GM03348 (cell line): Measurements from ENCODE around the gene ELFN2.

Source experiments
- DNase-seq: peaks from one replicate; pipeline ENCODE4 v3.0.0; 2012; ENCODE audit warnings: low spot score

The ELFN2 gene

DNA sequence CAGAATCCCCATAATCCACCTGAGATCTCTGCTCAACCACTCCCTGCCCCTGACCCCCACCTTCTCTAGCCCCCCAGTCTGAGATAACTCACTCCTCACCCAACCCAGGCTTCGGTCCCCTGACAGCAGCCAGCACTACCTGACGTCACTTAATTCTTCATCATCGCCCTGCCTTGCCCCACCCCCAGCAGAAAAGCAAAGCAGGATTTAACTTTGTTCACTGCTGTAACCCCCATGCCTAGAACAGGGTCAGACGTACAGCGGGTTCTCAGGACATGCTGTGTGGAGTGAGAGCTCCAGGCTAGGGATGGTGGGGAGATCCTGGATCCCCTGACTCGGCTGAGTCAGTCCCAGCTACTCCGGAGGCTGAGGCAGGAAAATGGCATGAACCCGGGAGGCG lies 45.8 kb downstream of the ELFN2 start:
- no peak for DNase-seq

DNA sequence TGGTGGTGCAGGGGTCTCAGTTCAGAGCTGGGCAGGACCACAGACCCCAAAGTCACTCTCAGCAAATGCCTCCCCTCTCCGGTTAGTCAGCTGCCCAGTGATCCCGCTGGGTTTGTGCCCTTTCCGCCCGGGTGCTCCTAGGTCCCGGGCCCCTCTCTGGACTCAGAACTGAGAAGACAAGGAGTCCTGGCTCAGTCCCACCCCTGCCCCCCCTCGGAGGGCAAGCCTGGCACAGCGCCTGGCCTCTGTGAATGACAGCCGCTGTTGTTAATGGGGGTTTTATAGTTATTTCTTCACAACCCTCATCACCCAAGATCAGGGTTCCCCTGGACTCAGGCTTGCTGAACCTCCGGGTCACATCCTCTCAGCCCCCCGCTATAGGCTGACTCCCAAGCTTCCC lies 47.6 kb downstream of the ELFN2 start:
- no peak for DNase-seq

DNA sequence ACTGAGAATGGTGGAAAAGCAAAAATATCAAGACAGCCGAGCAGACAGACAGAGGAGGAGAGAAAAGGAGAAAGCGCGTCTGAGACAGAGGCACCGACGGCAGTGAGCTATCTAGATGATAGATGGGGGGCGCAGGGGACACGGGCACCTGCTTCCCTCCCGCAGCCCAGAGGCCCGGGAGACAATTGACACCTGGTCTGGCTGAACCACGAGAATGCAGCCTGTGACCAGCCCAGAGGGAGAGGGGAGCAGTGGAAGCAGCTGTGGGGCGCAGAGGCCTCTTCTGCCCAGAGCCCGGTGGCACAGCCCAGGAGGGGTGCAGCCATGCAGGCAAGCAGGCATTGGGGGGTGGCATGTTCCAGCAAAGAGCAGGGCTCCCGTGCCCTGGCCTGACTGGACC lies 48.2 kb downstream of the ELFN2 start:
- no peak for DNase-seq

DNA sequence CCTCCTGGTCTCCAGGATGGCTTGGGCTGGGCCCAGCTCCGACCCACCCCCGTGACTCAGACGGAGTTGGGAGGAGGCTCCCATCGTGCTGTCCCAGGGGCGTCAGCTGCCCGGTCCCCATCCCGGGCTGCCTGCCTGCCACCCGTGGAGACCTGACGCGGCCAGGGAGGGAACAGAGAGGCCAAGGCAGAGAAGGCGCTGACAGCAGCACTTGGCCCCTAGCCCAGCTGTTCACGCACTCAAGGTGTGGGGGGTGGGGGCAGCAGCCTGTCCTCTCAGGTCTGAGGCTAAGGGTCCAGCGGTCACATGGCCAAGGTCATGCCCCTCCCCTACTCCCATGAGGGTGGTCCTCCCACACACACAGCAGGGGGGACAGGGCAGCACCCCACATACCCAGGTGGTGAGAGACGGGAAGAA lies 48.6 kb downstream of the ELFN2 start:
- no peak for DNase-seq

DNA sequence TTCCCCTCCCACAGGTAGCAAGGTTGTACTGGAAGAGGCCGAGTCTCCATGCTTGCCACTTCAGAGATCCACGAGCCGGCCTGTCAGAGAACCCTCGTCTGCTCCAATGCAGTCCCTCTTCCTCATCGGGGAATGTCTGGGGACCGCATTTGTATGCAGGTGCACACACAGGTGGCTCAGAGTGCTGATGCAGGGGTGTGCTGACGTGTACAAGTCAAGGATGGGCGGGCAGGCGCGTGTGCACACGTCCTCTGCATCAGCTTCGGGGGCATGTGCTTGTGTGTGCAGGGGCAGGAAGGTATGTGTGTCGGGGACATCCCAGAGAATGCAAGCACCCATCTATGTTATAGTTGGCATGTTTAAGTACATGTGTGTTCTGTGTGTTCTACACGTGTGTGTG lies 49.4 kb downstream of the ELFN2 start:
- no peak for DNase-seq

DNA sequence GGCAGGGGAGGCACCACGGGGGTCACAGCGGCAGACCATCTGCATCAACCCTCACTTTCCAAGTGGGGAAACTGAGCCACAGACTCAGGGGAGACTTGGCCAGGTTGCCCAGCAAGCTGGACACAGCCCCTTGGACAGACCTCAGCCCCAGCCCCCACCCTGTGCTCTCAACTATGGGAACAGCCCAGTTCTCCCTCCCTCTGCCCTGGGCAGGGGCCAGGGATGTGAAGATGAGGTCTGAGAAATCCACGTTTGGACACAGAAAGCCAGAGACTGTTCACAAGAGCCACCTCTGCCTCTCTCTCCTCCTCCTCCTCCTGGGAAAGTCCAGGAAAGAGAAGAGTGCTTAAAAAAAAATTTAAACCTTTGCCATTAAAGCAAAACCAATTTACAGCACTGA lies 50.1 kb downstream of the ELFN2 start:
- DNase-seq, result no peak

DNA sequence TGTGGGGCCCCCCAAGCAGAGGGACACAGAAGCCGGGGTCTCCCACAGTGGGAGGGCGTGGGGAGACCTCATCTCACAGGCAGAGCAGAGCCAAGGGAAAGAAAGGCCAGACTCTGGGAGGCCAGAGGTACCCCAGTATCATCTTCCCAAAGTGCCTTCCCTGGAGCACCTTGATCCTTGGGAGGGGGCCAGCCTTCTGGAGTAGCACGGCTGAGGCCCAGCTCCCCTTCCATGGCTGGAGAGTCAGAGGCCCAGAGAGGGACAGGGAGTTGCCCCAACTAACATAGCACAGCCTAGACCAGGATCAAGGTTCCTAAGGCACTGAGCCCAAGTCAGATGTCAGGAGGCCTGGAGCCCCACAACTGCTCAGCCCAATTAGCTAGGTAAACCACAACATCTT lies 50.6 kb downstream of the ELFN2 start:
- DNase-seq, result no peak

DNA sequence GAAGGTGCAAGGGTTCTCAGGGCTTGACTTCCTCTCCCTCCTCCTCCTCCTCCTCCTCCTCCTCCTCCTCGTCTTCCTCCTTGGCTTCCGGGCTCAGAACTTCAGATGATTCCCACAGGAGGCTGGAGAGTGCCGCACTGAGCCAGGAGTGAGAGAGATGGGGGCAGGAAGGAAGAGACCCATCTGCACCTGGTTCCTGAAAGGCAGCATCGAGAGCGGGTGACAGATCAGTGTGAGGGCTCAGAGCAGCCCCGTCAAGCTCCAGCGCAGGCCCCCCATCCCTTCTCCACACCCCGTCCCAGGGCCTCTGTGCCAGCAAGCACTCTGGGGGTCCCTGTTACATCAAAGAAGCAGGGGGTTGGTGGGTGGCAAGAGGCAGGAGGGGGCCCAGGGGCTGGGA lies 51.5 kb downstream of the ELFN2 start:
- DNase-seq, result no peak

DNA sequence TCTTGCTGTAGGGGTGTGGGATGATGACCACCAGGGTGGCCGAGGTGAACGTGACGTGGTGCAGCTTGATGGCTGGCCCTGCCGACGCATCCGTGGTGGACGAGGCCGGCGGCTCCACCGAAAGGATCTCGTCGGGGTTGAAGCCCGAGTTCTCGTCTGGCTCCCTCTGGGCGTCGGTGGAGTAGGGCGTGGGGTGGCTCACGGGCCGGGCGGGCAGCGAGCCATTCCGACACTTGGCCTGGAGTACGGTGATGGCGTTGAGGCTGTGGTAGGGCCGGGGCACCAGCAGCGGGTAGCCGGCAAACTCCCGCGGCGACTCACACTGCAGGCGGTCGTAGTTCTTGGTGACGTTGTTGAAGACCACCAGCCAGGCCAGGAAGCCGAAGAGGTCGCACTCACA lies 52.7 kb downstream of the ELFN2 start:
- no peak for DNase-seq

DNA sequence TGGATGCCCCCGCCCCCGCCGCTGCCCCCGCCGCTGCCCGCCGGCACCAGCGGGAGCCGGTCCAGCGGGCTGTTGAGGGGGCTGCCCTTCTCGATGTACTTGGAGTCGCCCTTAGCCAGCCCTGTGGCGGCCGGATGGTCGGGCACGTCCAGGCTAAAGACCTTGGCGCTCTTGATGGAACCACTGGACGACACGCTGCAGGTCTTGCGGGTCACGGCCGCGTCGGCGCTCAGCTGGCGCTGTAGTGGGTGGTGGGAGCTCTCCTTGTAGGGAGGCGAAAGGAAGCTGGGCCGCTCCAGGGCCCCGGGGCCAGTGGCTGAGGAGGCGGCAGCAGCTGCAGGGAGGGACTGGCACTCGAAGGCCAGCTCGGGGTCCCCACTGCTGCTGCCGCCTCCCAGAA lies 53.8 kb downstream of the ELFN2 start:
- DNase-seq, result no peak

DNA sequence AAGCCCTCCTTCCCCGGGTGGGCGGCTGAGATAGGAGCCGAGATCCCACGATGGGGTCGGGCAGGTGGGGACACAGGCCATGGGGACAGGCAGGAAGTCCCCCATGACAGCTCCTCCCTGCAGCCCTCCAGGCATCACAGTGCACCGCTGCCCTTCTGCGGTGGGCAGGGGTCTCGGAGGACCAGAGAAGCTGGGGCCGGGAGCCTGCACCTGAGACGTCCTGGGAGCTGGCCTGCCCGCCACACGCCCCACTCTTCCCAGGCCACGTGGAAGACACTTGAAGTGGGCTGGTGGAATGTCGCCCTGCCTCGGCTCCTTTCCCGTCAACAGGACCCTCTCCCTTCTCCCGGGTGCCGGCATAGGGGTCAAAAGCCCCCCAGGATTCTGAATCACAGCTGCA lies 55.4 kb downstream of the ELFN2 start:
- DNase-seq, result no peak

DNA sequence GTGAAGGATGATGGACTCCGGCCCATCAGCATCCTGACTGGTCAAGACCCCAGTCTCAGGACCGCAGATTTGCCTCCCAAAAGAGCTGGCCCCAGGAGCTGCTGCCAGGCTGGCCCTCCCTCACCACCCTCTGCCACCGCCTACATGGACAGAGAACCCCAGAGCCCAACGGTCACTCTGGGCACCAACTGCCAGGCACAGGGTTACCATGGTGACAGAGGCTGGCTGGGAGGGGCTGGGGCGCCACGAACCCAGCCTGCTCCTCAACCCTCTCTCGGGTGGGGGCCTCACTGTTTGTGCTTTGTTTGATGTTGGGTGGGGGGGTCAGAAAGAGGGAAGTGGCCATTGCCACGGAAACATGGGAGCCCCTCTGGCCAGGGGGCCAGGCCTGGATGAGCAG lies 55.8 kb downstream of the ELFN2 start:
- no peak for DNase-seq

DNA sequence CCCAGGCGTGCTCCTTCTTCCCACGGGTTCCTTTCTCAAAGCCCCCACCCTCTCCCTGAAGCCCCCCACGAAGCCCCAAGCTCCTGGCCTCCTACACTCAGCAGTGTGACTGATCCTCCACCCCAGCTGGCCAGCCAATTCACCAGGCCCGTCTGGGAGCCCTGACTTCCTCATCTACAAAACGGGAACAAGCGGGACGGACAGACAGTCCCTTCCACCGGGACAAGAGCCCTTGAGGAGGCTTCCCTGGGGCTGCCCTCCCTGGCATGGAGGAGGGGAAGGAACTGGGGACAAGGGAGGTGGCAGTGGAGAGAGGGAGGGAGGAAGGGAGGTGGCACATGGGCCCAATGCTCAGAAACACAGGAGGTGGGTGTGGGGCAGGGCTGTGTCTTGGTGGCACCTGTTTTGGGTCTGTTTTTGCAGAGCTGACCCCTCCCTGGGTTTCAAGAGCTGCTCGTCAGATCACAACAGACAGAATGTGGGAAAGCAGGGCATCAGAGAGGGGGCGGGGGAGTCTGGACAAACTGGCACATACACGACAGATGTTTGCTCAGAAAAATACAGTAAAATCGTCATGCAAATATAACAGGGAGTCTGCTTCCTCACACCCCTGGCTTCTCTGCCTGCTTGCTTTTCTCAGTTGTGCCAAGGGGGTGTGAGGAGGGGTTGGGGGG lies 56.8 kb downstream of the ELFN2 start:
- DNase-seq, result no peak

DNA sequence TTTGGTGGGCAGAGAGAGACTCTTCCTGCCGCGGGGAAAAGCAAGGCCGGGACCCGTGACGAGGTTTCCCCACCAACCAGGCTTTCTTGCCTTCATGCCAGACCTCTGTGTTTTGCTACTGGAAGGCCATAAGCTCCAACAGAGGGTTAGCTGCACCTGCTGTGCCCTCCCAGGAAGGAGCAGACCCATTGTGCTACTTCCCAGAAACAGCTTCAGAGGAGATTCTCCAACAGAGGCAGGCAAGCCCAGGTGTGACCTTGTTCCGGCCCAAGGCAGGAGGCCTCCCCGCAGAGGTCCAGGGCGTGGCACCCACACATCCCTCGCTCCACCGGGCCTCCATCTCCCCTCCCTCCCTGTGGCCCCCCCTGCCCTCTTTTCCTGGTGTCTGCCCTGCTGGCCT lies 57.8 kb downstream of the ELFN2 start:
- DNase-seq, result no peak

DNA sequence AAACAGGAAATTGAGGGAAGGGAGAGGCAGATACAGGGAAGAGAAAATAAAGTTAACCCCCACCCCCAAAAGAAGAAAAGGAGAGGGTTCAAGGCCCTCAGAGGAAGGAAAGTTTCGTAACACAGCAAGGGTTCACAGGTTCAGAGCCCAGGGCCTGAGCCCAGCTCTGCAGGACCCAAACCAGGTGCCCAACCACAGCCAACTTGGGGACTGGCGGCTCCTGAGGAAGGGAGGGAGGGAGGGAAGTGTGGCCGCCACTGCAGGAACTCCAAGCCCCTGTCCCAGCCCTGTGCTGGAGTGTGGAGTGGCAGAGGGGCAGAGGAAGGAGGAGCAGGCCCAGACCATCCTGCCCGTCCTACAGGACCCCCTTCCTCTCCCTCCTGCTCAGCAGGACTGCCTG lies 59.2 kb downstream of the ELFN2 start:
- no peak for DNase-seq

DNA sequence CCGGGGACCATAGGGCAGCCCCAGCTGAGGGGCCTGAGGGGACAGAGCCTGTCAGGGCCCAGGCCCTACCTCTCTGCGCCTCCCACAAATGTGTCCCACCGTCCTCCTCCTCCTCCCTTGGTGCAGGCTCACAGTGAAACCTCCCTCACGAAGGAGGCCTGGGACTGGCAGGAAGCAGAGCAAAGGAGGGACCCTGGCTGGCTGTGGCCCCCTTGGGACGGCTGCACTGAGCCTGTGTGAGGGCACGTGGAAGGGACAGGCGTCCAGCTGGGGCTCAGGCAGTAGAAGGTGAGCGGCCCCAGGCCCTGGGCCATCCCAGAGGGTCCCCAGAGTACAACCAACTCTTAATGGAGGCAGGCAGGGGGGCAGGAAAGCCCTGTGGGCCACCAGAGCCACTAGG lies 60.7 kb downstream of the ELFN2 start:
- DNase-seq, result no peak

DNA sequence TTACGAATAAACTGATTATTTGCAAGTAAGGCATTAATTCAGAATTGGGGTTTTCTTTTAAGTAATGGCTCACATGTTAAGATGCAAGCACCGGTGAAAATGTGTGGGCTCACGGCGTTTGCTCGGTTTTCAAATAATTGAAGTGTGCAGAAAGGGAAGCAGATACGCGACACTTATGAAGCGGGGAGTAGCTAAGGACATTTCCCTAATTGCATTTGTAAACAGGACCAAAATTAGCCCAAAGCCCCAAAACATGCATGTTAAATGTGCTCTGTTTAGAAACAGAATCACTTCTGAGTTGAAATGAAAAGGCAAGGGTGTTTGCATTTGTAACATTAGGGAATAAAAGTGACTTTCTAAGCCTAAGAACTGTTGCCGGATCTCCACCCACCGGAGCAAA lies 61.3 kb downstream of the ELFN2 start:
- no peak for DNase-seq

DNA sequence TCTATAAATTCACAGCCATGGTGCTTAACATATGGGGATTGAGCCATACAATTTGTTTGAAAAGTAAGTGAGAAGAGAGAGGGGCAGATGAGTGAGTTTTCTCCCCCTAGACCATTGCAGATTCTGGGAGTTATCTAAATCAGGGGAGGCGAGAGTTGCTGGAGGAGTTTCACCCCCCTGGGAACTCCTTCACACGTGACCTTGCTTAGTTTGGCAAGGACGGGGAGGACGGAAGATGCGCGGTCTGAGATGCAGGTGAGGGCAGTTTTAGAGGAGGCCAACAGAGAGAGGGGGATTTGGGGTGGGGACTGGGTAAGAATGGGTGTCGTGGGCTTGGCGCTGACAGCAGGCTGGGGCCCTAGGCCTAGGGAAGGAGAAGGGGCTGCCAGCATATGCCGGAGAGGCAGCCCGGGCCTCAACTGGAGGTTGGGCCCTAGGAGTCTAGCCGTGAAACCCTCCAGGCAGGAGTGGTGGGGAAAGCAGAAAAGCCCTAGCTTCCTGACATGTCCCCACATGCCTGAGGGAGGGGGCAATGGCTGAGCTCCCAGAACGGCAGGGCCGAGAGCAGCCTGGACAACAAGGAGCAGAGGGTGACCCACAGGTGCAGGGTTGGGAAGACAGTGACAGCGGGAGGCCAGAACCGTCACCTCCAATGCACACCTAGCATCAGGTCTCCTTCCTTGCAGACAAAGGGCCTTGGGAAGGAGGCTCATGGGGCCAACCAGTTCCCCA lies 63.9 kb downstream of the ELFN2 start:
- DNase-seq, result no peak

DNA sequence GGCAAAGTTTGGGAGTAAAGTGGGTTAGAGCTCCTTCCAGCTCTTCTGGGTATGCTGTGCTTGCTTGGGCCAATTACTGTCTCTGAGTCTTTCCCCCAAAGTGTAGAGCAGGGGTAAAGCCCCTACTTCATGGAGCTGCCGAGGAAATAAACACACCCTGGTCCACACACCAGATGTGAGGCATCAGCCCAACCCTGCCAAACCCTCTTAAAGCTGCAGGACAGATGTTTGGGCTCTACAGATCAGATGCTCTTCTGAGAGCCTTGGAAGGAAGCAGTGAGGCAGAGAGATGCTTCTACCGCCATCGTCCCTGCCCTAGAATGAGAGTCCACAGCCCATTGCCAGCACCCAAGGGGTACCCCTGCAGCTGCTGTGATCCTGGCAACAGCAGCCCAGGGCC lies 64.7 kb downstream of the ELFN2 start:
- peak; percentile 49 for DNase-seq

DNA sequence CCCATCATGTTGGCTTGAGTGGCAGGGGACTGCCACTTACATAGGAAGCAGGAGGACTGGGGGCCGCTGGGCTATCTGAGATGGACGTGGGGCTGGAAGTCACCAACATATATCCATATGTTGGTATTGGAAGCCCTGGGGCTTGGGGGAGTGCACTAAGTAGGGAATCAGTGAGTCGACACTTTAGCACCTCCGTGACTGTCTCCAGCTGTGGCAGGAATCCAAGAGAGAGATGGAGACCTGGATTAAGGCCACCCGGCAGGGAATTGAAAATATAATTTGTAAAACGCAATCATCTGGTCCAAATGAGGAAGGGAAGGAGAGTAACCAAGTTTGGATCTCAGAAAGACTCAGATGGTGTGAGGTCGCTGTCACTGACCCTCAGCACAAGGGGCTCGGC lies 68.4 kb downstream of the ELFN2 start:
- no peak for DNase-seq

DNA sequence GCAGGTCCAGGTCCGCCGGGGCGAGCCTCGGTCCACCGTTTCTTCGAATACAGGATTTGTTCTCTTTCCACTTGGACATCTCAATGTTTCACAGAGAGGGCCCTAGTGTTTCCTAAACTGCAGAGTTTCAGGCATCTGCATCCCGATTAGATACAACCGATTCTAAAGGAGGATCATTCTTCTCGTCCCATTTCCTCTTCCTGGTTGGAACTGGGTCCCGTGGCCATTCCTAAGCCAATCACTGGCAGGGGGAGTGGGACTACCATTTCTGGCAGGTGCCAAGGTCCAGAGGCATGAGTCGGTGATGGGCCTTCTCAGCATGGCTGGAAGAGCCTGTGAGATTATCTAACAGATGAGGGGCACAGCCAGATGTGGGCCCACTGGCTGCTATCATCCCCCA lies 68.9 kb downstream of the ELFN2 start:
- DNase-seq, result no peak

DNA sequence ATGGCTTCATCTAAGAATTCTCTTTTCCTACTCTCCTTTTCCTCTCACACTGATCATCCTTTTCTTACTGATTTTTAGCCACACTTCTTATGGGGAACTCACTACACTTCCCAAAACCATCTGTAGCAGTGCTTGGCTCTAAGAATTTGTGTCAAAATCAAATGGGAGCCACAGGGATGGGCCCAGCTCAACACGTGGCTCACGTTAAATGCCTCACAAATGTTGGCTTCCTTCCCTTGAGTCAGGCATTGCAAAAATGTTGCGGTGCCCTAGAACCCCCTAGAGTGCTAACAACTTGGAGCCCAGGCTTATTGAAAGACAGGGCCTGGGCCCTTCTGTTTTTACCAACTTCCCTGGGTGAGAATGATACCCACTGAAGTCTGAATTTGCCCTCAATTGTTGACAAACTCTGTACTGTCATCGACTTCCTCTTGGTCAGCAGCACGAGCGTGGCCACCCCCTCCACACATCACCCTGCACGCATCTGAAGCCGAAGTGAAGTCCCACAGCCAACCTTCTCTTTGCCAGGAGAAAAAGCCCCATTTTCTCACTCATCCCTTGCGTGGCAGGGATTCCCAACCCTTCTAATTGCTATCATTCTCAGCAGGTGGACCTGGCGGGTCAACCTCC lies 69.7 kb downstream of the ELFN2 start:
- DNase-seq, result no peak

DNA sequence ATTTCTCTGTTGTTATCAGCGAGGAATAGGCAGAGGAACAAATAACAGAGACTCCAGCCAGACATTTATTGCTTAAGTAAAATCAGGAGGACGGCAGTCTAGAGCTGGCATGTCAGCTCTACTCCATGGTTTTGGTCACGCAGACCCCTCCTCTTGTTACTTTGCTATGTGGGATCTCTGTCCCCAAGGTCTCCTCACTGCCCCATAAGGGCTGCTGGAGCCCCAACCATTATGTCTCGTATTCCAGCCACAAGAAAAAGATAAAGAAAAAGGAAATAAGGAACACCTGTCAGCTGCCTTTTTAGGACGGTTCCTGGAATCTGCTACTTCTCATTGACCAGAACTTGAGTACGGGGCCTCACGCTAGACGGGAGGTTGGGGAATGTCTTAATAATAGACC lies 70.4 kb downstream of the ELFN2 start:
- DNase-seq, result no peak

DNA sequence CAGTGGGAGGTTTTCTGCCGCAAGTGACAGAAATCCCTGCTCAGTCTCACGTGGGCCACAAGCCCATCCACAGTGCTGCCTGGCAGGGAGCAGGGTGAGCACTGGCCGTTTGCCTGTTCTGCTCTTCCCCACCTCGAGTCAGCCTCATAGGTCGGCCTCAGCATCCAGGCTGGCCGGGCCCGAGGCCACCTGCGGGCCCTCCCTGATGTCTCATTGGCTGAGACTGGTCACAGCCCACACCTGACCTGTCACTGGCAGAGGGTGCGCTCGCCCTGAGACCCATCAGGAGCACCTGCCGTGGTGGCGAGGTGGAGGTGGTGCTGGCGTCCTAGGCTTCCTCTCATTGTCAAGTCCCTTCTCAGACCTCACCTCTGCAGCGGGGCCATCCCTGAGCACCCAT lies 72.1 kb downstream of the ELFN2 start:
- DNase-seq, result no peak
